Naive B cell (primary cell): ENCODE measurements around the gene RAB9B. TPM values are rescaled to one million over a fixed set of nuclear protein-coding genes. Genes with fewer than 3 reads are reported as not detected.

Experiments
- ATAC-seq, 2 donors: fragments of 150-1000 bp; cut with Tn5 transposase; 2 replicates each; pipeline ENCODE4 v1.10.0; 2021; ENCODE audit warnings: low read depth in 2 of 2, mild to moderate bottlenecking in 2 of 2, moderate library complexity in 2 of 2
- DNase-seq: peaks from one replicate; pipeline ENCODE4 v3.0.0; 2022
- H3K27ac Mint-ChIP-seq, 6 donors: one replicate each; pipeline ENCODE4 v1.8.0; 2020 to 2022; ENCODE audit warnings: mild to moderate bottlenecking in 6 of 6, mixed read lengths in 6 of 6, moderate library complexity in 5 of 6, inconsistent platforms in 2 of 6
- H3K27me3 Mint-ChIP-seq, 3 donors: one replicate each; pipeline ENCODE4 v1.8.0; 2021 to 2022; ENCODE audit warnings: mixed read lengths in 3 of 3, mild to moderate bottlenecking in 1 of 3
- H3K36me3 Mint-ChIP-seq, 2 donors: one replicate each; pipeline ENCODE4 v1.8.0; 2020 to 2022; ENCODE audit warnings: mixed read lengths in 2 of 2, inconsistent platforms in 1 of 2, mild to moderate bottlenecking in 1 of 2
- H3K4me1 Mint-ChIP-seq, 3 donors: one replicate each; pipeline ENCODE4 v1.8.0; 2020 to 2022; ENCODE audit warnings: mixed read lengths in 3 of 3, inconsistent platforms in 1 of 3, mild to moderate bottlenecking in 1 of 3, moderate library complexity in 1 of 3
- H3K4me3 Mint-ChIP-seq, 8 donors: one replicate each; pipeline ENCODE4 v1.8.0; 2020 to 2022; ENCODE audit warnings: mild to moderate bottlenecking in 8 of 8, mixed read lengths in 8 of 8, moderate library complexity in 8 of 8, inconsistent platforms in 2 of 8
- H3K9me3 Mint-ChIP-seq, 7 donors: one replicate each; pipeline ENCODE4 v1.8.0; 2020 to 2022; ENCODE audit warnings: mixed read lengths in 7 of 7, mild to moderate bottlenecking in 5 of 7, inconsistent platforms in 2 of 7, moderate library complexity in 1 of 7
- polyA plus RNA-seq, 6 donors: library from polyadenylated mRNA; unstranded; fragments of 300-500 nt; fragmentation: Illumina TruSeq; gene quantifications; one replicate each; pipeline ENCODE4 v1.2.3, GENCODE V29; 2021; ENCODE audit warnings: low read depth in 6 of 6

Gene RAB9B
- polyA plus RNA-seq, 6 donors from 2014 or later = 0.10 to 0.73 (median 0.22) TPM

- no peaks in the 10 kb centered on the region for H3K27me3 Mint-ChIP-seq
- H3K9me3 Mint-ChIP-seq = no peaks in the 10 kb centered on the region
- ATAC-seq = no peak
- no peak overlapping the region for H3K4me3 Mint-ChIP-seq
- H3K27ac Mint-ChIP-seq = peak overlapping the region in 1 of 6 donors; percentile 33
- H3K36me3 Mint-ChIP-seq = no peaks in the 10 kb centered on the region
- H3K4me1 Mint-ChIP-seq = peaks cover 3 to 7% (median 5%) of the 10 kb centered on the region in 3 donors
- no peak for DNase-seq
Observed at GRCh38 chrX:103794119-103794518, 37.9 kb downstream of the RAB9B start.

- Mint-ChIP-seq H3K4me3 (no peak overlapping the region), H3K27ac (no peak overlapping the region), H3K36me3 (no peaks in the 10 kb centered on the region), H3K27me3 (no peaks in the 10 kb centered on the region), H3K4me1 (peaks cover 9 to 10% (median 9%) of the 10 kb centered on the region in 3 donors), H3K9me3 (no peaks in the 10 kb centered on the region)
- no peak for DNase-seq
- ATAC-seq = no peak
Observed at GRCh38 chrX:103793545-103793940, 38.5 kb downstream of the RAB9B start.

- ATAC-seq = no peak
- Mint-ChIP-seq H3K4me1 (peaks cover 9 to 16% (median 14%) of the 10 kb centered on the region in 3 donors), H3K4me3 (no peak overlapping the region), H3K36me3 (no peaks in the 10 kb centered on the region), H3K27me3 (no peaks in the 10 kb centered on the region), H3K9me3 (no peaks in the 10 kb centered on the region), H3K27ac (no peak overlapping the region)
- DNase-seq = no peak
Observed at GRCh38 chrX:103792916-103793544, 39.0 kb downstream of the RAB9B start.

GRCh38 chrX:103791826-103792485, 40.1 kb downstream of the RAB9B start:
- Mint-ChIP-seq H3K27me3 (no peaks in the 10 kb centered on the region), H3K4me1 (peaks cover 9 to 21% (median 17%) of the 10 kb centered on the region in 3 donors)

GRCh38 chrX:103791228-103791627, 40.8 kb downstream of the RAB9B start:
- no peak for DNase-seq
- H3K9me3 Mint-ChIP-seq = no peaks in the 10 kb centered on the region

More at GRCh38 chrX:103791826-103792485, 40.1 kb downstream of the RAB9B start:
- Mint-ChIP-seq H3K4me3 (no peak overlapping the region), H3K9me3 (no peaks in the 10 kb centered on the region), H3K27ac (no peak overlapping the region), H3K36me3 (no peaks in the 10 kb centered on the region)
- no peak for ATAC-seq
- no peak for DNase-seq

GRCh38 chrX:103789004-103789403, 43.1 kb downstream of the RAB9B start:
- H3K27ac Mint-ChIP-seq = peak overlapping the region in 5 of 6 donors; percentile 1 to 87 (median 11)
- DNase-seq = peak; percentile 27
- peak; percentile 90 to 96 for ATAC-seq

More at GRCh38 chrX:103791228-103791627, 40.8 kb downstream of the RAB9B start:
- H3K27ac Mint-ChIP-seq = no peak overlapping the region
- H3K27me3 Mint-ChIP-seq = no peaks in the 10 kb centered on the region
- H3K4me3 Mint-ChIP-seq = no peak overlapping the region
- peaks cover 9 to 21% (median 17%) of the 10 kb centered on the region in 3 donors for H3K4me1 Mint-ChIP-seq
- no peak for ATAC-seq
- no peaks in the 10 kb centered on the region for H3K36me3 Mint-ChIP-seq

GRCh38 chrX:103783971-103784370, 48.1 kb downstream of the RAB9B start:
- H3K27me3 Mint-ChIP-seq = no peaks in the 10 kb centered on the region
- ATAC-seq (no peak), DNase-seq (no peak)
- no peaks in the 10 kb centered on the region for H3K9me3 Mint-ChIP-seq
- no peaks in the 10 kb centered on the region for H3K36me3 Mint-ChIP-seq
- no peak overlapping the region for H3K27ac Mint-ChIP-seq
- H3K4me1 Mint-ChIP-seq = peaks cover under 1 to 15% (median 13%) of the 10 kb centered on the region in 3 donors
- H3K4me3 Mint-ChIP-seq = no peak overlapping the region

More at GRCh38 chrX:103789004-103789403, 43.1 kb downstream of the RAB9B start:
- Mint-ChIP-seq H3K4me1 (peaks cover 9 to 21% (median 17%) of the 10 kb centered on the region in 3 donors), H3K4me3 (peak overlapping the region in 3 of 8 donors; percentile 0 to 19 (median 4)), H3K36me3 (no peaks in the 10 kb centered on the region), H3K27me3 (no peaks in the 10 kb centered on the region), H3K9me3 (no peaks in the 10 kb centered on the region)

GRCh38 chrX:103783196-103783595, 48.9 kb downstream of the RAB9B start:
- Mint-ChIP-seq H3K4me3 (no peak overlapping the region), H3K27ac (no peak overlapping the region), H3K27me3 (peaks cover 0 to 1% (median 0%) of the 10 kb centered on the region in 3 donors), H3K4me1 (peaks cover 0 to 7% (median 5%) of the 10 kb centered on the region in 3 donors), H3K36me3 (no peaks in the 10 kb centered on the region), H3K9me3 (no peaks in the 10 kb centered on the region)
- no peak for ATAC-seq
- DNase-seq = no peak

- ATAC-seq (no peak), DNase-seq (no peak)
- Mint-ChIP-seq H3K9me3 (no peaks in the 10 kb centered on the region), H3K27me3 (peaks cover 0 to 7% (median 0%) of the 10 kb centered on the region in 3 donors), H3K4me3 (no peak overlapping the region), H3K27ac (no peak overlapping the region), H3K36me3 (no peaks in the 10 kb centered on the region), H3K4me1 (peaks cover 0 to 1% (median 0%) of the 10 kb centered on the region in 3 donors)
Observed at GRCh38 chrX:103782640-103783039, 49.4 kb downstream of the RAB9B start.

GRCh38 chrX:103781706-103782105, 50.4 kb downstream of the RAB9B start:
- H3K4me1 Mint-ChIP-seq = no peaks in the 10 kb centered on the region
- DNase-seq (no peak), ATAC-seq (no peak)
- H3K27me3 Mint-ChIP-seq = peaks cover 0 to 12% (median 0%) of the 10 kb centered on the region in 3 donors
- H3K4me3 Mint-ChIP-seq = no peak overlapping the region
- H3K9me3 Mint-ChIP-seq = no peaks in the 10 kb centered on the region
- H3K36me3 Mint-ChIP-seq = no peaks in the 10 kb centered on the region
- H3K27ac Mint-ChIP-seq = no peak overlapping the region

- H3K4me3 Mint-ChIP-seq = no peak overlapping the region
- H3K4me1 Mint-ChIP-seq = no peaks in the 10 kb centered on the region
- no peaks in the 10 kb centered on the region for H3K9me3 Mint-ChIP-seq
- ATAC-seq = no peak
- peaks cover 0 to 12% (median 0%) of the 10 kb centered on the region in 3 donors for H3K27me3 Mint-ChIP-seq
- no peaks in the 10 kb centered on the region for H3K36me3 Mint-ChIP-seq
- no peak overlapping the region for H3K27ac Mint-ChIP-seq
- no peak for DNase-seq
Observed at GRCh38 chrX:103781062-103781402, 51.0 kb downstream of the RAB9B start.

GRCh38 chrX:103780336-103781061, 51.6 kb downstream of the RAB9B start:
- no peak overlapping the region for H3K27ac Mint-ChIP-seq
- H3K27me3 Mint-ChIP-seq = peaks cover 0 to 16% (median 0%) of the 10 kb centered on the region in 3 donors
- DNase-seq (no peak), ATAC-seq (no peak)
- no peaks in the 10 kb centered on the region for H3K4me1 Mint-ChIP-seq
- H3K36me3 Mint-ChIP-seq = no peaks in the 10 kb centered on the region
- H3K4me3 Mint-ChIP-seq = no peak overlapping the region
- H3K9me3 Mint-ChIP-seq = no peaks in the 10 kb centered on the region

- Mint-ChIP-seq H3K9me3 (no peaks in the 10 kb centered on the region), H3K4me3 (no peak overlapping the region), H3K36me3 (no peaks in the 10 kb centered on the region), H3K4me1 (no peaks in the 10 kb centered on the region), H3K27me3 (peaks cover 0 to 25% (median 4%) of the 10 kb centered on the region in 3 donors), H3K27ac (no peak overlapping the region)
- ATAC-seq (no peak), DNase-seq (no peak)
Observed at GRCh38 chrX:103779141-103779789, 52.8 kb downstream of the RAB9B start.
